Mononuclear cell (primary cell): ENCODE results near the gene TCF23. TPM values are rescaled to one million over a fixed set of nuclear protein-coding genes. Genes with fewer than 3 reads are reported as not detected.

ENCODE experiments used
- H3K27me3 ChIP-seq: 2 replicates; pipeline ENCODE4 v1.6.0; 2011; ENCODE audit warnings: low read length, control low read depth; ENCODE audit not compliant: insufficient read depth
- H3K4me1 ChIP-seq: 2 replicates; pipeline ENCODE4 v1.5.1; 2011; ENCODE audit warnings: mild to moderate bottlenecking, low read length, control low read depth; ENCODE audit not compliant: insufficient read depth
- H3K4me3 ChIP-seq: 2 replicates; pipeline ENCODE4 v1.5.1; 2011; ENCODE audit warnings: mild to moderate bottlenecking, low read length, moderate library complexity
- H3K9me3 ChIP-seq: 2 replicates; pipeline ENCODE4 v1.5.1; 2011; ENCODE audit warnings: low read depth, mild to moderate bottlenecking, control low read depth, low read length
- total RNA-seq: library from RNA; depleted of rRNA; stranded (reverse); fragments of >200 nt; gene quantifications from one replicate; pipeline ENCODE4 v1.2.3, GENCODE V29; 2012

Gene TCF23
- total RNA-seq, 1 donor: not detected

DNA sequence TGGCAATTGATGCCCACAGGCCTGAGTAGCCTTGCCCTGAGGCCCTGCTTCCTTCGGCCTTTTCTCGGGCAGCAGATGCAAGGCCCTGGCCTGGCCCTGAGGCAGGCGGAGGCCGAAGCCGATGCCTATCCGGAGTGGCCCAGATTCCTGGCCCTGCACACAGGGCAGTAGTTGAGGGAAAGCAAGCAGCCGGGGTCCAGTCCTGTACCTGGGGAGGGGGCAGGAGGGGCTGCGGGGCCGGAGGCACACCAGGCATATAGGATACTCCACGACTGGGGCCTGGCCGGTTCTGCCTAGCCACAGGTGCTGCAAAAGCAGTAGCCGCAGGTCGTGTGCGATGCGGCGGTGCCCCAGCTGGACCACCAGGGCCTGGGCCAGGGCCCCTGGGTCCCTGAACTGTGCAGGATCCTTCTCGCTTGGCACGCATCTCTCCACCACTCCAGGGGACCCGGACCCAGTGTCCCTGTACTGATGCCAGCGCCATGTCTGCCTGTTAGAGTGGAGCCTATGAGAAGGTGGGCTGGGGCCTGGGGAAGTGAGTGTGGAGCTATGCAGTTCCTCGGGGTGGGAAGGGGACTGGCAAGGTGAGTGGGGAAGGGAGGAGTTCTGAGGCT lies 11.4 kb upstream of the TCF23 start:
- no peaks in the 10 kb centered on the region for H3K9me3 ChIP-seq
- H3K27me3 ChIP-seq: no peaks in the 10 kb centered on the region
- H3K4me1 ChIP-seq: peaks cover 18% of the 10 kb centered on the region
- no peak overlapping the region for H3K4me3 ChIP-seq

DNA sequence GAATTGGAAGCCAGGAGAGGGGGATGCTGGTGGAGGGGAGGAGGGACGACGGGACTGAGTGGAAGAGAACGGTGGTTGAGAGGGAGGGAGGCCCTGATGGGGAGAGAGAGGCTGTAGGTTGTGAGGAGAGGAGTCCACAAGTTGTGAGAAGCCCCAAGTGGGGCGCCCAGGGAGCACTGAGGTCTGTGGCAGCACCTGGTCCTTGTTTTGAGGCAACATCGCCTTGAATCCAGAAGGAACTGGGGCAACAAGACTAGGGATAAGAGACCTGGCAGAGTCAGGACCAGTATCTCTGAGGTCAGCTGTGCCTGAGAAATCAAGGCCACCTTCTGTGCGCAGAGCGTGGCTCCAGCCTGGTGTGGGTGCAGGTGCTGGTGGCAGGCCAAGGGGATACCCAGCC lies 10.7 kb upstream of the TCF23 start:
- no peaks in the 10 kb centered on the region for H3K9me3 ChIP-seq

DNA sequence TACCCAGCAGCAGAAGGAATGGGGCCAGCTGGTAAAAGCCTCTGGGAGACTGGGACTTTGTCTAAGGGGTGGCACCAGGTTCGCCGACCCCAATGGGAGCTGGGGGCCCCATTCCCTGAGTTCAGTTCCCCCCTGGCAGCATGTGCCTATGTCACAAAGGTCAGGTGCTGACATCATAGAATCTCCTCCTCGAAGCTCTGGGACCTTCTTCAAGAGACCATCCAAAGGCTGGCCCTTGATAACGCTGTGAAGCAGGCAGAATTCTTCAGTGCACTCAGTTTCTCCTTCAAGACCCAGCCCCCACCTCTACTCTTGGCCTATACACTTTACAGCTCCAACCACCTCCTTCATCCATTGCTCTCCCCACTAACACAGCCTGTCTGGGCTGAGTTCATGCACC lies 9.5 kb upstream of the TCF23 start, which contains the start of gene PRR30:
Gene PRR30 (minus strand): TSS at position 101 of the 400 bp plus-strand sequence. CDS start 1,081 bp downstream, outside the sequence.
- no peak within 1 kb of the TSS for H3K4me3 ChIP-seq
- peaks cover 5% of the 10 kb centered on the region for H3K4me1 ChIP-seq
- H3K27me3 ChIP-seq: no peaks in the 10 kb centered on the region
- H3K9me3 ChIP-seq: no peaks in the 10 kb centered on the region

More for the DNA sequence above, 10.7 kb upstream of the TCF23 start:
- no peaks in the 10 kb centered on the region for H3K27me3 ChIP-seq
- peaks cover 13% of the 10 kb centered on the region for H3K4me1 ChIP-seq
- H3K4me3 ChIP-seq: no peak overlapping the region

DNA sequence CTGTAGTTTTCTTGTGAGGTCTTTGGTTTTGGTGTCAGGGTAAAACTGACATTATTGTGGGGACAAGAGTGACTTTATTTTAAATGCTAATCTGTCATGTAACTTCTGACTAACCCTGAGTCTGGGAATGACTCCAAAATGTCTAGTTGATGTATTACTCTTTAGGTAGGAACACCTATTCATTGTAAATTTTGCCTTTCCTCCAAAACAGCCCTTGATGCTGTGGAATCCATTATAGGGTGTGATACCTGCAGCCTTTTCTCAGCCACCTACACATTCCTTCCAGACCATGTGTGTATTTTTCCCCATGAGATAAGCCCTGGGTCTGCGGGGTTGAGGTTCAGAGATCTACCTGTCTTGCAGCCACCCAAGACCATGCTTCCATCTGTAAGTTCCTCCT lies 5.5 kb upstream of the TCF23 start:
- Histone ChIP-seq H3K9me3 (no peaks in the 10 kb centered on the region), H3K27me3 (no peaks in the 10 kb centered on the region), H3K4me3 (no peak overlapping the region), H3K4me1 (no peaks in the 10 kb centered on the region)

DNA sequence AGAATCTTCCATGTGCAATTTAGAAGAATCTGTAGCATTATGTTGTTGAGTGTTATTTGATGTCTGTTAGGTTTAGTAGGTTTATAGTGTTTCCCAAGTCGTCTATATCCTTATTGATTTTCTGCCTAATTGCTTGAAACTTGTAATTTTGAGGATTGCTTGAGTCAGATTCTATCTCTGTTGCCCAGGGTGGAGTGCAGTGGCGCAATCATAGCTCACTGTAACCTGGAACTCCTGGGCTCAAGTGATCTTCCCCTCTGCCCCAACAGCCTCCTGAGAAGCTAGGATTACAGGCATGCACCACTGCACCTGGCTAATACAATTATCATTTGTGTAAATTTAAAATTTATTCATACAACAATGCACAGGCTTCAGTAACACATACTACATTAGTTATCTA lies 3.1 kb upstream of the TCF23 start:
- H3K4me3 ChIP-seq: no peak overlapping the region
- H3K4me1 ChIP-seq: no peaks in the 10 kb centered on the region
- H3K9me3 ChIP-seq: no peaks in the 10 kb centered on the region
- H3K27me3 ChIP-seq: no peaks in the 10 kb centered on the region

DNA sequence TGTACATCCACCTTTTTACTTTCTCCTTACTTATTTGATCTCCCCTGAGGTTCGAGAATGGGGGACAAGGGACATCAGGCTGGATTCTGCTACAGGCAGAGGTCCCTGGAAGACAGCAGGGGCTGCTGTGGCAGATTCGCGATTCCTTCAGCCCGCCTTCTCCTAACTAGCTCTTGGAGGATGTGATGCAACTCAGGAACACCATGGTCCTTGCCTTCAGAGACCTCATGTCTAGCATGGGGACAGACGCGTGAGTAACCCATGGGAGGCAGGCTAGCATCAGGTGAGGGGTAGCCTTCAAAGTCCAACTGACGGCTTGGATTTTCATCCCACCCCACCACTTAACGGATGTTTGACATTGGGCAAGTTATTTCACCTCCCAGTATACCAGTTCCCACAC lies 869 bp upstream of the TCF23 start:
- H3K9me3 ChIP-seq: no peaks in the 10 kb centered on the region
- no peaks in the 10 kb centered on the region for H3K4me1 ChIP-seq
- no peaks in the 10 kb centered on the region for H3K27me3 ChIP-seq
- H3K4me3 ChIP-seq: no peak overlapping the region

DNA sequence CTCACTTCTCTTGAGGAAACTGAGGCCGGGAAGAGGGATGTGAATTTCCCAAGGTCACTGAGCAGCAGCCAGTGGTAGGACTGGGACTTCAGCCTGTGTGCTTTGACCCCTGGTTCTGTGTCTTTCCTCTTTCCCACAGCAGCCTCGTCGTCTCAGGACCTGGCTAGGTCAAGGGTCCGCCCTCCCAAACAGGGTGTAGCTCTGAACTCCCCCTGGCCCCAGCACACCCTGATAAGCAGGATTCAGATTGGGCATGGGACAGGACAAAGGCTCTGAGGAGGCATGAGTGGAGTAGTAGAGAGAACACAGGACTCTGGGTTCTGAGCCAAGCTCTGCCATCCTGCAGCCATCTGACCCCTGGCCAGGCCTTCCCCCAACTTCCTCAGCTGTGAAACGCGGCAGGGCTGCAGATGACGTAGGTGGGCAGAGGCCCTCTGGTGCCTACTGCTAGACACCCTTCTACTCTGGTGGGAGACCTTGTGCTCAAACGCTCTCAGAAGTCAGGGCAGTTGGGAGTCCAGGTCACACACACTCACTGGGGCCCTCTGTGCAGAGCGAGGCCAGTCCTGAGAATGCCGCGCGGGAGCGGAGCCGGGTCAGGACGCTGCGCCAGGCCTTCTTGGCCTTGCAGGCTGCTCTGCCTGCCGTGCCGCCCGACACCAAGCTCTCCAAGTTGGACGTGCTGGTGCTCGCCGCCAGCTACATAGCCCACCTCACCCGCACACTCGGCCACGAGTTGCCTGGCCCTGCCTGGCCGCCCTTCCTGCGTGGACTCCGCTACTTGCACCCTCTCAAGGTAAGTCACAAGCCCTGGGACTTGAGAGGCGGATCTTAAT lies 984 bp downstream of the TCF23 start:
- H3K4me1 ChIP-seq: no peaks in the 10 kb centered on the region
- no peaks in the 10 kb centered on the region for H3K9me3 ChIP-seq
- H3K27me3 ChIP-seq: no peaks in the 10 kb centered on the region
- H3K4me3 ChIP-seq: no peak overlapping the region

DNA sequence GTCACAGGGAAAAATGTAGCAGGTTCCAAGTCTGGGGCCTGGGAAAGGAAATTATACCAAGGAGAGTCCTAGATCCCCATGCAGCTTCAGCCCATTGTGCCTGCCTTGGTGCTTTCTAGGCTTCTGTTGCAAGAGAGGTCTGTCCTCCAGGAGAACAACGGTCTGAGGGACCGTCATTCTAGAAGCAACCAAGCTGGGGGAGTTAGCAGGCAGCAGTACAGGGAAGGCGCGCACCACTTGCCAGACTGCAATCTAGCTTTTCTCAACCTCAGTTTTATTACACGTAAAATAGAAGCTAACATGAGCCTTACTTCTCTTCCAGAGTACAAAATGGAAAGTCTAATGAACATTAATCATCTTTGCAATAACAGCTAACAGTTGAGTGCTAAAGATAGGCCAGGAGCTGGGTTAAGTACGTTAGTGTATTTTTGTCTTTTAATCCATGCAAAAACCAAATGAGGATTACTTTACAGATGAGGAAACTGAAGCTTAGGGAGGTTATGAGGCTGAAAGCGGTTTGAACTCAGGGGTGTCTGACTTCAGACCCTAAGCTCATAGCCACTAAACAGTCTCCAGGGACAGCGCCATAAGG lies 1.9 kb downstream of the TCF23 start:
- Histone ChIP-seq H3K4me3 (no peak overlapping the region), H3K9me3 (no peaks in the 10 kb centered on the region), H3K4me1 (no peaks in the 10 kb centered on the region), H3K27me3 (no peaks in the 10 kb centered on the region)

DNA sequence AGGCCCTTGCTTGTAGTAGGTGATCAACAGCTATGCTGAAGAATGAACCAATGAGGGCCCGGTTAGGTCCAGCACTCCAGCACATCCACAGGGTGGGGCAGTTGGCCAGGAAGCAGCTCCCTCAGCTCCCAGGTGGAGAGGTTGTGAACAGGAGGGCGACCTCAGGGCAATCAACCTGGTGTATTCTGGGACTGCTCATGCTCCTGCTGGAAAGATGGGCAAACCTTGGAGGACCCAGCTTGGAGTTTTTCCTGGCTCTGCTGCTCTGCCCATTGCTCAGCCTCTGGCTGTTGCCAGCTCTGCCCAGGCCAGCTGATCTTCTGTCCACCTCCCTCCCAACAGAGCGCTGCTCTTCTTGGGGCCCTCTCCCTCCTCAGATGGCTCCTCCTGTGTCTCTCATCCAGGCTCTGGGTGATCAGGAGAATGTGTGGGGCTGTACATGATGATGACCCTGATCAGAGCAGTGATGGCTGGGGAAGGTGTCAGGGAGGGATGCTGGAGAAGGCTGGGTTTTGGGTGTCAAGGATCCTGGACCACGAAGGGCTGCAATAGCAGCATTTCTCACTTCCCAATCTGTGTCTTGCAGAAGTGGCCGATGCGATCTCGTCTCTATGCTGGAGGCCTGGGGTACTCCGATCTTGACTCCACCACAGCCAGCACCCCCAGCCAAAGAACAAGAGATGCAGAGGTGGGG lies 3.4 kb downstream of the TCF23 start:
- Histone ChIP-seq H3K4me1 (no peaks in the 10 kb centered on the region), H3K27me3 (no peaks in the 10 kb centered on the region), H3K4me3 (no peak overlapping the region), H3K9me3 (no peaks in the 10 kb centered on the region)

DNA sequence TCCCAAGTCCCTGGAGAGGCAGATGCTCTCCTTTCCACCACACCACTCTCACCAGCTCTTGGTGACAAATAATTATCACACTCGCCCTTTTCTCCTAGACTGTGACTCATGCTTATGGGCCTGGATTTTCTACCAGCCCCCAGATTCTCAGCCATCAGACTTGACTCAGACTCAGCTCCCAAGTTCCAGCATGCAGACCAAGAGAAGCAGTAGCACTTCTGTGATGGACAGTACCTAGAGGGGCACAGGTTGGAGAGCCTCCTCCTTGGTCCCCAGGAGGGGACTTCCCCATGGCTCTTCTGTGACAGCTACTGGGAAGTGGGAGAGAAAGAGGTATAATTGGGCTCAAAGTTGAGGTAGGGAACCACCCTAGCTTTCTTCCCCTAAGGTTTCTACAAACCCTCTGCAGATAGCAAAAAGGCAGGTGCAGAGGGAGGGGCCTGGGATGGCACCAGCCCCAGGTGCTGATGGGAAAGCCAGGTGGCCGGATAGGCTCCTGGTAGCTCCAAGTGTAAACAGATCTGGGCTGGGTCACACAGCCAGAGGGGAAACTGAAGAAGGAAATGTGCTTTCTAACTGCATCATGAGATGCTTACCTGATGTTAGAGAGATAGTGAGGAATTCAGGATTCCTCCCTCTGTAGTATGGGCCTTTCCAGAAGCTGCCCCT lies 4.1 kb downstream of the TCF23 start:
- Histone ChIP-seq H3K27me3 (no peaks in the 10 kb centered on the region), H3K9me3 (no peaks in the 10 kb centered on the region), H3K4me1 (no peaks in the 10 kb centered on the region), H3K4me3 (no peak overlapping the region)

DNA sequence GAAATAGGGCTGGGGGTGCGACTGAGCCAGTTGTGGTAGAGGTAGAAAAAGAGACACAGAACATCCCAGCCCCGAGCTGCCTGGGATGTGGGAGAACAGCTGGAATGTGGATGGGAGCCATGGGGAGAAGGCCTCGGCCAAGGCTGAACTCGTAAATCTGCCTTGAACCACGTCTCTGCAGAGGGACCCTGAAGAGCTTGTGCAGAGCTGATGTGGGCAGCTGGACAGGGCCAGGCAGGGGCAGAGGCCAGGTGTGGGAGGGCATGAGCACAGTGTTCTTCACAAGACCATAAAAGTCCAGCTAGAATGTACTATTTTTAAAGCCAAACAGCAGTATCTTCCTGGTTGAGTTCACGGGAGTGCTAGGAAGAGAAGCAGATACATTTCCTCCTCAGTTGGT lies 5.7 kb downstream of the TCF23 start:
- no peaks in the 10 kb centered on the region for H3K27me3 ChIP-seq
- H3K9me3 ChIP-seq: no peaks in the 10 kb centered on the region
- H3K4me3 ChIP-seq: no peak overlapping the region
- no peaks in the 10 kb centered on the region for H3K4me1 ChIP-seq

DNA sequence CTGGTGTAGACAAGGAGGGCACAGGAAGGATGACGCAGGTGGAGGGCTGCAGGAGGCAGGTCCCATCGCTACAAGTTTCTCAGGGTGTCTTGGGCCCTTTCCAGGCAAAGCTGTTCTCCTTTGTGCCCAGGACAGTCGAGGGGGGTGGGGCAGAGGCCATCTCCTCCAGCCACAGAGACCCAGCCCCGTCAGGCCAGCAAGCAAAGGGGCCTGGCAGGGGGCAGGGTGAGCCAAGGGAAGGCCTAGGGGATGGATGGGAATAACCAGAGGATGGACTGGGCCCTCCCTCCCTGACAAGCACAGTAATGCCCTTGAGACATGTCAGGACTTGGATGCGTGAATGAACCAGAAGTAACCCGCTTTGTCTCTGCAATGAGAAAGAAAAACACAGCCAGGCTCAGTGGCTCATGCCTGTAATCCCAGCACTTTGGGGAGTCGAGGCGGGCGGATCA lies 6.3 kb downstream of the TCF23 start:
- no peak overlapping the region for H3K4me3 ChIP-seq
- no peaks in the 10 kb centered on the region for H3K9me3 ChIP-seq
- no peaks in the 10 kb centered on the region for H3K4me1 ChIP-seq
- no peaks in the 10 kb centered on the region for H3K27me3 ChIP-seq

DNA sequence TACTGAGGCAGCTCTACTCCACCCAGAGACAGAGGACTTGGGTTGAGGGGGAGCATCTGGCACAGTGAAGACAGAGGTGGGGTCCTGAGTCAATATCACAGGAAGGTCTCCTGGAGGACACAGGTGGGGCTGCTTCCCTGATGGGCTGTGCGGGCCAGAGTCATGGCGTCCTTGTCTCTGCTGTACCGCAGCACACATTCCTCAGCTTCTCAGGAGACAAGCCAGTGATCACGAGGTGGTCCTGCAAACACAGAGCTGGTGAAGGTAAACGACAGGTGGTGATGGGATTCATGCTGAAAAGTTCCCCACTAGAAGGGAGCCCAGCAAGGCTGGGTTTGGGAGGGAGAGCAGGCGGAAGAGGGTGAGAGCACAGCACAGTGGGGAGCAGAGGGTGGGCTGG lies 9.7 kb downstream of the TCF23 start:
- Histone ChIP-seq H3K4me1 (no peaks in the 10 kb centered on the region), H3K27me3 (no peaks in the 10 kb centered on the region), H3K4me3 (no peak overlapping the region), H3K9me3 (no peaks in the 10 kb centered on the region)

DNA sequence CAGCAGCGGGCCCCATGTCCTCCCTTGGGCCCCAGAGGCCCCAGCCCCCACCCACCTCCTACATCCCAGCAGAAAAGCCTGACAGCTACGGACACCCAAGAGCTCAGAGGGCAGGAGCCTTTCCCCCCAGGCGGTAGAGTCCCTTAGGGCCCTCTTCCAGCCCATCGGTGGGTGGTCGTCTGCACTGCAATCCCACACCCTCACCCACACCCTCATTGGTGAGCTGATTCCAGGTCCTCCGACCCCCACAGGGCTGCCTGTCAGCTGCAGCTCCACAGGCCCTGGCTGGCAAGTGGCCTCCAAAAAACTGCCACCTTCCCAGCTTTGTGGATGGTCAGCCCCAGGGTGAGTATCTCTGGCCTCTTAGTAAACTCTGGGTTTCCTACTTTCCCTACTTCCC lies 10.5 kb downstream of the TCF23 start:
- no peaks in the 10 kb centered on the region for H3K9me3 ChIP-seq
- H3K27me3 ChIP-seq: no peaks in the 10 kb centered on the region

More for the DNA sequence above, 10.5 kb downstream of the TCF23 start:
- Histone ChIP-seq H3K4me1 (no peaks in the 10 kb centered on the region), H3K4me3 (no peak overlapping the region)
